Limb (tissue), 2 donors: ENCODE results near the gene ZBTB20.

ENCODE experiments used
- DNase-seq, 2 donors: peaks; one replicate each; pipeline ENCODE4 v3.0.0-alpha.2; 2016; ENCODE audit errors: extremely low spot score in 2 of 2

ZBTB20 gene

GRCh38 chr3:114545193-114545592, 601.9 kb downstream of the ZBTB20 start:
- DNase-seq, result no peak

DNA sequence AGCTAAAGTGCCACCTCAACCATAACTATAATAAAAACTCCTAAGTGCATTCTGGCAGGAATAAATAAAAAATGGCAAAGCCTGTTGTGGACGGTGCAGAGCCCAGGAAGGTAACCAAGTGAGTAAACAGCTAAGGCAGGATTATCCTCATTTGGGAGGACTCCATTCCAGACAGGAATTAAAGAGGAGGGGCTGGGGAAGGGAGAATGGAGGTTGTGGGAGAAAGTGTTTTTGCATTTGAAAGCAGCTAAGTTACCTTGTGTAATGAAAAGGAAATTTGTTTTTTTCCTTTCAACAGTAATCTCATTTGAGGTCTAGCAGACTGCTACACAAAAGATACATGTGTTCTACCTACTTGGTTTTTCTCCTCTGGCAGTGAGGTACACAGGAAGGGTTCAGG, 604.7 kb downstream of the ZBTB20 start:
- no peak for DNase-seq

- DNase-seq, result no peak
Observed at GRCh38 chr3:114539525-114539924, 607.6 kb downstream of the ZBTB20 start.

- DNase-seq, result no peak
Observed at GRCh38 chr3:114538211-114538610, 608.9 kb downstream of the ZBTB20 start.

DNA sequence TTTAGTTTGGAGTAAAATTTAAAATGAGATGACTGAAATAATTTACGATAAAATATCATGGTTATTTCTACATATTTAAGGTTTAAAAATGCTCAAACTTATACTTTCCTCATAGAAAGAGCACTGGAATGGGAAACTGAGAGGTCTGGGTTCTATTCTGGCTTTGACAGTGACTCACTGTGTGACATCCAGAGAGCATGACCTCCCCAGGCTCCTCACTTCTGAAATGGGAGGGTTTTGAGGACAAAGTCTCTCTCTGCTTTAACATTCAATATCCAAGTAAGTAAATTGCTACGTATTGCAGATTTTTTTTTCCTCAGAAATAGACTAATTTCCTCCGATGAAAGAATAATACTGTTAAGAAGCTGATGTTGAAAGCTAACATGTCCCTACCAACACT, 618.6 kb downstream of the ZBTB20 start:
- DNase-seq, result no peak

DNA sequence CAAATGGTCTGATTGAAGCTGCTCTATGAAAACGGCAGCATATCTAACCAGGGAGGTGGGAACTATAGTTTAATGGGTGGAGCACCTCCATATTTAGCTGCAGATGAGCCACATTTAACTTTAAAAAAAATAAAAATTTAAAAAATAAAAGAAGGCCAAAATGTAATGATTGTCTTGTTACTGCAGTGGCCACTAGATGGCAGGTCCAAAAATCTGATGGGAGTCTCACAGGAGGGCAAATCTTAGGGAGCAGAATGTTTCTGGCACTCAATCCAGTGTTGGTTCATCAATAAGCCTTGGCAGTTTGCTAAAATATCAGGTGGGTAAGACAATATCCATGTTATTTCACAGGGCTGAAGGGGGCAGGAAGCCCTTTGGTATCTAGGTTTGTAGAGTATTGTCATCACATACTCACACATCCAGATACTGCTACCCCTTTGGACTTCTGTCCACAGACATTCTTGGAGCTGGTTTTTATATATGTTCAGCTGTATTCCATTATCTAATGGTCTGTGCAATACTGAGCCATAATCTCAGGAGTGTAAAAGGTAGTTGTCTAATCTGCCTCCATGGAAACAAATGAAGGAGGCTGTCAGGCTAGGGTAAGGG, 619.9 kb downstream of the ZBTB20 start:
- DNase-seq, result no peak

- DNase-seq, result no peak
Observed at GRCh38 chr3:114525278-114525677, 621.8 kb downstream of the ZBTB20 start.

GRCh38 chr3:114519415-114519814, 627.7 kb downstream of the ZBTB20 start:
- peak in 1 of 2 donors; percentile 44 for DNase-seq

GRCh38 chr3:114518206-114518808, 628.8 kb downstream of the ZBTB20 start:
- DNase-seq, result no peak

GRCh38 chr3:114510201-114510600, 636.9 kb downstream of the ZBTB20 start:
- no peak for DNase-seq

- DNase-seq, result no peak
Observed at GRCh38 chr3:114509756-114510155, 637.3 kb downstream of the ZBTB20 start.

DNA sequence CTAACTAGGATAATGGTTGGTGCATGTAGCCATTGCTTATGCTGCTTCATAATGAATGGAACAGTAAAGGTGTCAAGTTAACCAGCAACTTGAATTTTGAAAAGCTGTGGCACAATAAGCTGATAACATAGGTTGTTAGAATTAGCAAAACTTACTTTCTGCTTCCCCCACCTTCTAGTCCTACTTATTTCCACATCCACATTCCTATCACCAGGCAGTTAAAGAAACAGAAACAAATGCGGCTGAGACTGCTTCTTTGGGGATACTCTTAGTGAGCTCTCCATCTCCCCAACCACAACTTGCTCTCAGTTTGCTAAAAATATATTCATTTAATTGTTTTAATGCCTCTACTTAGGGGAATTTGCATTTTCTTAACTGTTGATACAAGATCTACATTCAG, 638.1 kb downstream of the ZBTB20 start:
- no peak for DNase-seq

- no peak for DNase-seq
Observed at GRCh38 chr3:114508208-114508607, 638.9 kb downstream of the ZBTB20 start.

- DNase-seq, result no peak
Observed at GRCh38 chr3:114506591-114507300, 640.3 kb downstream of the ZBTB20 start.

DNA sequence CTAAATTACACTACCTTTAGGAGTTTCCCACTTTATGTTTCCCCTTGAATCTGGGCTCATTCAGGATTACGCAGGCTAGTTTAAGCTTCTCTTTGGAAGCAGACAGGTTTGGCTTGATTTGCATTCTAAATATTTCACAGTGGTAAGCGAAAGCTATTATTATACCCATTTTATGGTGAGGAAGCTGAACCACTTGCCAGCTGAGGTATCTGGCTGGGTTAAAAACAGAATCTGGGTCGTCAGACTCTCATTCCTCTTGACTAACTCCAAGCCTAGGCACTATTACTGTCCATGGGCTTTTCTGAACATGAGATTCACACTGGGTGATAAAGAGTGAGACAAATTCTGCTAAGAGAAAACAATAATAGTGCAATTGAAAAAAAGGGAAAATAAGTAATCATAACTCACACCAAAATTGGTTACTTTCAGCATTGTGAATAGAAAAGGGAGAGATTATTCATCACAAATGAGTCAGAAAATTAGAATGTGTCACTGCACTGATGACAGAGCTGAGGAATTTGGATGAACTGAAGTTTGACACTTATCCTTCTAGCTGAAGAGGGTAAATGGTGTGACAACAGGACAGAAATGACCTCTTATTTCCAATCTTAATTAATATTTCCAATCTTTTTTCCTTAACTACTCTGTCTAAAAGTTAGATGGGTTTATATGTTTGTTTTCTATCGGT, 642.0 kb downstream of the ZBTB20 start:
- no peak for DNase-seq

DNA sequence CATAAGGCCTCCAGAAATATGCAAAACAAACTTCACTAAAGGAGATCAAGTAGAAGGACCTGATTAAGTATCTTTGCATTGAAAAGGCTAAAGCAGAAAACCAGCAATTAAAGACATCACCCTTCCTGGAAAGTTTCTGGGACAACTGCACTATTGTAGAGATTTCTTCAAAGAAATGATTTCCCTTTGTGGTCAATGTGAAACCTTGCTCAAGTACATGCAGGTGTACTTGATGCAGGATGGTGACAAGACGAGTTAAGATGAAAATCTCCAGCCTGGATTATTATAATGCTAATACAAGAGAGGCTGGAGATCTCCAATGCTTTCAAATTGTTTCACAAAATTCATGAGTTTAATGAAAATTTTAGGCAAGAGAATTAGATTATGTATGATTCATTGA, 644.9 kb downstream of the ZBTB20 start:
- no peak for DNase-seq

DNA sequence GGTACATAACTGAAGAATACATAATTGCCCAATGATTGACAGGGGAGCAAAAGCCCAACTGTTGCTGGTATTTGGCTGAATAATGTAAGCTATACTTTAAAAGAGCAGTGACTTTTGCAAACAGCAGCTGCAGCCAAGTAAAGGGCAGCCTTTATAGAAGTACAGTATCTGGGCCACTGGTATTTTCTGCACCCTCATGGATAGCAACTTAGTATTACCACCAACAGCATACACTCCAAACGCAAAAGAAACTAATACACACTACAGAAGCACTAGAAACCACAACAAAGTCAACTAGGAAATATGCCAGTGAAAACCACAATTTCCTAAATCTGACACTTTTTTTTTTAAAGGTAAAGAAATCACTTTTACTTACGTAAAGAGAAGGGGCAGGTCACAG, 647.1 kb downstream of the ZBTB20 start:
- no peak for DNase-seq

DNA sequence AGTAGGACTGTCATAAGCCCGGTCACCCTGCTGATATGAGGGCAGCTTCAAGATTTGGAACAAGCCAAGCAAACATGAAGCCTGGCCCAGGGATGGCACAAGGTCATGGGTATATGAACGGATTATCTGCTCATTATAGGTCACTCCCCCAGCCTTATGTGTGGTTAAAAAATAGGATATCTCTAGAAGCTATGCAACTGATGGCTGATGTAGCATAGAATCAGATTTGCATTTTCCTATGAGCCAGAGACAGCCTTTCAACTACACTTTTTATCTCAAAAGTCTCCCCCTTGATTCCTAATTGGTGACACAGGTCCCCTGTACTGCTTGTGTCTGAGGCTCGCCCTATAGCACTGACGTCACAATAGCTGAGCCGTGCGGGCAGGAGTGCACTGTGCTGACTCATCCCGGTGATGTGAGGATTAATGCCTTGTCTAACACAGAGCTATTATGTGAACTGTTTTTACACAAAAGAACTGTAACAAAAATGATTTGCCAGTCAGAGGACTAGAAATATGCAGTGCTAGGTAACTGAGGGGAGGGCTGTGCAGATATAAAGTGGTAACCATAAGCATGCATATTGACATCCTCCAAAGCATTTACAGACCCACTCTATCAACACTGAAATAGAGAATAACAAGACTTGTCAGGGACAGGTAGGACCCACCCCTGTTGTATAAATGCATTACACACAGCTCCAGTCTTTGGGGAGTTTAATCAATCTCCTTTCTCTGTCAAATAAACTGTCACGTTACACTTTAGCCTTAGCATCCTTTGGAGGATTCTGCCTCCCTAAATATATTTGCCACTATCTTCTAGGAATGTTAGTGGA, 648.3 kb downstream of the ZBTB20 start:
- DNase-seq, result no peak

DNA sequence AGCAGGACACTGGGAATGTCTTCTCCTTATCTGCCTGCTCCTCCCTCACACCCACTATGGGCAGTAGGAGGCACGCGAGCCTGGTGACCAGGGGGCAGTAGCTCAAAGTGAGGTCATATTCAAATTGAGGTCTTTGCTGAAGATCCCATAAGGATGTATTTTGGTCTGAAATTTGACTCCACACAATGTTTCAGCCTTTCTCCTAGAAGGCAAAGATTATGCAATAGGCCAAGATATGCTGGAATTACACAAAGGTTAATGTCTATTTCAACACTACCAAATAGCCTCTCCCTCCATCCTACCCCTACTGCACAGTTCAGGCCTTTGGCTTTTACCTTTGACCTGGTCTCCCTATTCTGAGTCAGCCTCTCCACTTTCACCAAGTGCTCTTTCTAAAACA, 650.2 kb downstream of the ZBTB20 start:
- DNase-seq, result no peak

DNA sequence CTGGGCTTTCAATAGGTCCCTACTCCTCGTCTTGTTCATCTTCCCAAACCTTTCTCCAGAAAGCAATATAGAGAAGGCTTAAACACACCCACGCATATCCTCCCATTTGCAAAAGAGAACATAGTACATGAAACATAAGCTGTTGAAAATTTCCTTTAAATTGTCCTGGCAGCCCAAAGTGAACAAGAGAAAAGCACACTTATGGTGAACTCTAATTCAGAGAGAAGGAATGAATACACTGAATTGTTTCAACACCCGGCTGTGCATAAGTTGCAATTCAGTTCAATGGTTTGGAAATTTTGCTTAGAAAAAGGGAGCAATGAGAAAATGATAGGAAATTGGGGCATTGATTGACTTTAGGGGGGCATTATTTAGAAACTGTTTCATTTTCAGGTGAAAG, 650.6 kb downstream of the ZBTB20 start:
- DNase-seq, result no peak

DNA sequence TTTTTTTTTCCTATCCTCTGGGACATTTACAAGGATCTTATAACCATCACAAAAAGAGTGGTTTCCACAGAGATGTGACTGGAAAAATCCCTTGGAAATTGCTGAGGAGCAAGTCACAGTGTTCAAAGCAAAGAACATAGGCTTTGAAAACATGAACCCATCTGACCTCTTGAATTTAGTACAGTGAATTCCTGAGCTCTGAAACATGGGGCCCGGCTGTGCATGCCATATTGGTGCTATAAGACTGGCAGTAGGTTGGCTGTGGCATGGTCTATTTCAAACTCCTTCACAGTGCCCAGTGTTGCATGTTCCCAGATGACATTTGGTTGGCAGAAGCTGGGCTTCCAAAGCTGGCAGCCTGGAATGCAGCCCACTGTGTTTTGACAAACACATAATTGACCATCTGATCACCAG, 651.1 kb downstream of the ZBTB20 start:
- DNase-seq, result no peak

- no peak for DNase-seq
Observed at GRCh38 chr3:114494498-114494897, 652.6 kb downstream of the ZBTB20 start.
